ENCODE measurements around the gene SDR42E2. TPM values are rescaled to one million over a fixed set of nuclear protein-coding genes. Genes with fewer than 3 reads are reported as not detected.

SDR42E2 gene
- total RNA-seq, 6 experiments from 2014 or later, result not detected

GRCh38 chr16:22217890-22218730 is 55.8 kb downstream of the SDR42E2 start:
- Mint-ChIP-seq H3K27ac (no peak overlapping the region), H3K36me3 (ENCODE audit: low read depth) (peaks cover 21% of the 10 kb centered on the region)
- no peak for DNase-seq

DNA sequence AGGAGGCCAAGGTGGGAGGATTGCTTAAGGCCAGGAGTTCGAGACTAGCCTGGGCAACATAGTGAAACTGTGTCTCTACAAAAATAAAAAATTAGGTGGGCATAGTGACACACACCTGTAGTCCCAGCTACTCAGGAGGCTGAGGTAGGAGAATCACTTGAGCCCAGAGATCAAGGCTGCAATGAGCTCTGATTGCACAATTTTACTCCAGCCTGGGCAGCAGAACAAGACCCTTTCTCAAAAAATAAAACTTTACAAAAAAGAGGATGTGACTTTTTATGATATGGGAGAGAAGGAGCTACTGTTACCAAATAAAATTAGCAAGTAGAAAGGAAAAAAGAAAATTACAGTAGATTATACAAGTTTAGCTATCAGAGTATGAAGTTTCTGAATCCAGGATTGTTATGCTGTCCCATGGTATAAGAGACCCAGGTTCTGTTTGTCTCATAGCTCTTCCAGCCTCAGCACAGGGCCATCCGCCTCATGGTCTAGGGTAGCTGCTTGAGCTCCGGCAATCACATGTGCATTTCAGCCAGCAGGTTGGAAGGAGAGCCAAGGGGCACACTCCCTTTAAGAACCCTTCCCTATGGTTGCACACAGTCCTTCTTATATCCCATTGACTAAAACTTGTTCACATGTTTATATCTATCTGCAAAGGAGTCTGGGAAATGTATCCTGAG is 57.2 kb downstream of the SDR42E2 start:
- Mint-ChIP-seq H3K4me1 (ENCODE audit: low read depth) (peaks cover 28% of the 10 kb centered on the region), H3K27ac (no peak overlapping the region), H3K36me3 (ENCODE audit: low read depth) (peaks cover 7% of the 10 kb centered on the region), H3K4me3 (no peak overlapping the region), H3K27me3 (ENCODE audit: insufficient read depth) (peaks cover 2% of the 10 kb centered on the region; the same call in 1 of the 2 replicates), H3K9me3 (no peaks in the 10 kb centered on the region)
- TF ChIP-seq CTCF (IDR thresholded peaks at IDR 0.05), result no peak
- no peak for DNase-seq

More at GRCh38 chr16:22217890-22218730, 55.8 kb downstream of the SDR42E2 start:
- Mint-ChIP-seq H3K9me3 (no peaks in the 10 kb centered on the region), H3K4me3 (no peak overlapping the region), H3K27me3 (ENCODE audit: insufficient read depth) (peaks cover 2% of the 10 kb centered on the region; the same call in 1 of the 2 replicates), H3K4me1 (ENCODE audit: low read depth) (peaks cover 41% of the 10 kb centered on the region)
- no peak for TF ChIP-seq CTCF (IDR thresholded peaks at IDR 0.05)

GRCh38 chr16:22220069-22220440 is 57.7 kb downstream of the SDR42E2 start:
- TF ChIP-seq CTCF (IDR thresholded peaks at IDR 0.05), result no peak
- Mint-ChIP-seq H3K36me3 (ENCODE audit: low read depth) (peaks cover 4% of the 10 kb centered on the region), H3K4me1 (ENCODE audit: low read depth) (peaks cover 23% of the 10 kb centered on the region), H3K27me3 (ENCODE audit: insufficient read depth) (peaks cover 5% of the 10 kb centered on the region; the same call in 1 of the 2 replicates), H3K9me3 (no peaks in the 10 kb centered on the region), H3K27ac (no peak overlapping the region), H3K4me3 (no peak overlapping the region)
- no peak for DNase-seq

DNA sequence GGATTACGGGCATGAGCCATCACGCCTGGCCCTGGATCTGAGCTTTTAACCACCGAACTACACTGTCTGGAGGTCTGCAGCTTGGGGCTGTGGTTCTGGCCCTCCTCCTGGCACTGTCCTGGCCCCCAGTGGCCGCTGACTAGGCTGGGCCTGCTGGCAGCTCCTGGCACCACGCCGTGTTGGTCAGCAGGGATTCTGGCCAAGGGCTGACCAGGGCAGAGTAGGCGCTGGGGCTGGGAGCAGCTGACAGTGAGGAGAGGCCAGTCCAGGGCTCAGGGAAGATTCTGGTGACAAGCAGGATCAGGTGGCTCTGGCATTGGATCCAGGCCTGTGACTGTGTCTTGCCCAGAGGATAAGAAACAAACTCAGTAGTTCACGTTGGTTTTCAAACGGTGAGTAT is 58.4 kb downstream of the SDR42E2 start:
- H3K4me1 Mint-ChIP-seq (ENCODE audit: low read depth), result peaks cover 16% of the 10 kb centered on the region
- H3K9me3 Mint-ChIP-seq, result no peaks in the 10 kb centered on the region
- no peak overlapping the region for H3K27ac Mint-ChIP-seq
- no peak overlapping the region for H3K4me3 Mint-ChIP-seq
- no peak for TF ChIP-seq CTCF (IDR thresholded peaks at IDR 0.05)
- H3K36me3 Mint-ChIP-seq (ENCODE audit: low read depth), result peaks cover 4% of the 10 kb centered on the region
- DNase-seq, result no peak
- H3K27me3 Mint-ChIP-seq (ENCODE audit: insufficient read depth), result peaks cover 6% of the 10 kb centered on the region; the same call in 1 of the 2 replicates

DNA sequence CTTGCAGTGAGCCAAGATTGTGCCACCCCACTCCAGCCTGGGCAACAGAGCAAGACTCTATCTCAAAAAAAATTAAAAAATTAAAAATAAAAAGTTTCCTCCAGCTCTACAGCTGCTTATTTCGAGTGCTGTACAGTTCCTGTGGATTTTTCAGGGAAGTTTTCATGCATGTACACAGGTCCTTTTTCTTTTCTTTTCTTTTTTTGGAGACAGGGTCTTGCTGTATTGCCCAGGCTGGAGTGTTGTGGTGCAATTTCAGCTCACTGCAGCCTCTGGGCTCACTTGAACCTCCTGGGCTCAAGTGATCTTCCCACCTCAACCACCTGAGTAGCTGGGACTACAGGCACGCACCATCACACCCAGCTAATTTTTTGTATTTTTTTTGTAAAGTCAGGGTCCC is 59.7 kb downstream of the SDR42E2 start:
- peaks cover 5% of the 10 kb centered on the region; the same call in 1 of the 2 replicates for H3K4me1 Mint-ChIP-seq (ENCODE audit: low read depth)
- no peak overlapping the region for H3K27ac Mint-ChIP-seq
- no peaks in the 10 kb centered on the region for H3K9me3 Mint-ChIP-seq
- no peaks in the 10 kb centered on the region for H3K36me3 Mint-ChIP-seq (ENCODE audit: low read depth)
- TF ChIP-seq CTCF (IDR thresholded peaks at IDR 0.05), result no peak
- peaks cover 4% of the 10 kb centered on the region; the same call in 1 of the 2 replicates for H3K27me3 Mint-ChIP-seq (ENCODE audit: insufficient read depth)
- DNase-seq, result no peak
- no peak overlapping the region for H3K4me3 Mint-ChIP-seq

Data from HFFc6 (cell line).